Activated naive CD8-positive, alpha-beta T cell treated with anti-CD3 and anti-CD28 coated beads, Interleukin-2, amount 50 U/mL, for 24 hours (primary cell): ENCODE data around the gene NMT1.

Source experiments
- ATAC-seq: fragments of 150-1000 bp; cut with Tn5 transposase; one replicate; pipeline ENCODE4 v1.10.0; 2021
- DNase-seq: peaks from one replicate; pipeline ENCODE4 v3.0.0; 2021
- H3K27ac Mint-ChIP-seq: one replicate; pipeline ENCODE4 v1.8.0; 2021; ENCODE audit warnings: mild to moderate bottlenecking, mixed read lengths
- H3K27me3 Mint-ChIP-seq: one replicate; pipeline ENCODE4 v1.8.0; 2021; ENCODE audit warnings: mixed read lengths
- H3K36me3 Mint-ChIP-seq: one replicate; pipeline ENCODE4 v1.8.0; 2021; ENCODE audit warnings: low read depth, mixed read lengths
- H3K4me1 Mint-ChIP-seq: one replicate; pipeline ENCODE4 v1.8.0; 2021; ENCODE audit warnings: mixed read lengths
- H3K4me3 Mint-ChIP-seq: one replicate; pipeline ENCODE4 v1.8.0; 2021; ENCODE audit warnings: mild to moderate bottlenecking, moderate library complexity, mixed read lengths
- H3K9me3 Mint-ChIP-seq: one replicate; pipeline ENCODE4 v1.8.0; 2021; ENCODE audit warnings: mixed read lengths

Gene NMT1

GRCh38 chr17:45132320-45132571, 71.1 kb downstream of the NMT1 start, which contains the start of gene PLCD3:
TSS of gene PLCD3 (minus strand) at chr17:45132515. CDS start at chr17:45132410, 105 bp downstream.
- Mint-ChIP-seq H3K4me1 (peaks cover 17% of the 10 kb centered on the region), H3K4me3 (peak within 1 kb of the TSS; percentile 82), H3K27ac (peak within 1 kb of the TSS; percentile 31), H3K36me3 (no peaks in the 10 kb centered on the region), H3K27me3 (peaks cover 8% of the 10 kb centered on the region), H3K9me3 (no peaks in the 10 kb centered on the region)
- DNase-seq: peak; percentile 24
- ATAC-seq: peak; percentile 26

- Mint-ChIP-seq H3K9me3 (no peaks in the 10 kb centered on the region), H3K4me3 (peak overlapping the region; percentile 82), H3K36me3 (no peaks in the 10 kb centered on the region), H3K27ac (peak overlapping the region; percentile 31), H3K27me3 (peaks cover 8% of the 10 kb centered on the region), H3K4me1 (peaks cover 17% of the 10 kb centered on the region)
- peak; percentile 74 for DNase-seq
- ATAC-seq: peak; percentile 5
Measured at GRCh38 chr17:45132572-45133463, 71.7 kb downstream of the NMT1 start.

DNA sequence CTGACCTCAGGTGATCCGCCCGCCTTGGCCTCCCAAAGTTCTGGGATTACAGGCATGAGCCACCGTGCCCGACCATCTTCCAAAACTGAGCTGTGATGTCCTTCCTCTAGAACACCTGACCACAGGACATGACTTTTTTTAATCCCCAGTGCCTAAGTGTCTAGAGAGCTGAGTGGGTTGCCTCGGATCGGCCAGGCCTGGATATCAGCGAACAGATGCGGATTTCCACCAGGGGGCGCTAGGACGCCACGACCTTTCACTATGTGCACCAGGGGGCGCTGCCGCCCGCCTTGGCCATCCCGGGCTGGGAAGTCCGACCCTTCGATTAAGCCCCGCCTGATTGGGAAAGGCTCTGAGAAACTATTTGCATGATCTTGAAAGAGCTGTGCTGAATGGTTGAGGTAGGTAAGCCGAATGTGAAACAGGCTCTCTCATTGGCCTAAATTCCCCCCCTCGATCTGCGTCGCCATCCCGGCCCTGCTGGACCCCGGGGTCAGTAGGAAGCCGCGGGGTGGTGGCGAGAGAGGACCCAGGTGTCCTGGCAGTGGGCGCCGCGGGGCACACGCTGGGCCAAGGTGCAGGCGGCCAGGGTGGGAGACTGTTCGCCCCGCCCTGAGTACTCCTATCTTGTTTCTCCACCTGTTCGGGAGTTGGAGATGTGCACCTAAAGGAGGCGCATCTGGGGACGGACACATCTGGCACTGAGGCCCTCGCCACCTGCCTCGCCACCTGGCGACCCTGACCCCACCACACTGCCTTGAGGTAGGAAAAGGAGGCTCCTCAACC, 74.3 kb downstream of the NMT1 start, which contains the start of gene ACBD4:
TSS of gene ACBD4 (plus strand) at position 496 of the 786 bp plus-strand sequence. CDS start 458 bp downstream, outside the sequence.
- Mint-ChIP-seq H3K27me3 (peaks cover 8% of the 10 kb centered on the region), H3K27ac (peak within 1 kb of the TSS; percentile 60), H3K9me3 (no peaks in the 10 kb centered on the region), H3K4me1 (peaks cover 17% of the 10 kb centered on the region), H3K4me3 (peak within 1 kb of the TSS; percentile 82), H3K36me3 (no peaks in the 10 kb centered on the region)
- ATAC-seq: peak; percentile 90
- peak; percentile 97 for DNase-seq

DNA sequence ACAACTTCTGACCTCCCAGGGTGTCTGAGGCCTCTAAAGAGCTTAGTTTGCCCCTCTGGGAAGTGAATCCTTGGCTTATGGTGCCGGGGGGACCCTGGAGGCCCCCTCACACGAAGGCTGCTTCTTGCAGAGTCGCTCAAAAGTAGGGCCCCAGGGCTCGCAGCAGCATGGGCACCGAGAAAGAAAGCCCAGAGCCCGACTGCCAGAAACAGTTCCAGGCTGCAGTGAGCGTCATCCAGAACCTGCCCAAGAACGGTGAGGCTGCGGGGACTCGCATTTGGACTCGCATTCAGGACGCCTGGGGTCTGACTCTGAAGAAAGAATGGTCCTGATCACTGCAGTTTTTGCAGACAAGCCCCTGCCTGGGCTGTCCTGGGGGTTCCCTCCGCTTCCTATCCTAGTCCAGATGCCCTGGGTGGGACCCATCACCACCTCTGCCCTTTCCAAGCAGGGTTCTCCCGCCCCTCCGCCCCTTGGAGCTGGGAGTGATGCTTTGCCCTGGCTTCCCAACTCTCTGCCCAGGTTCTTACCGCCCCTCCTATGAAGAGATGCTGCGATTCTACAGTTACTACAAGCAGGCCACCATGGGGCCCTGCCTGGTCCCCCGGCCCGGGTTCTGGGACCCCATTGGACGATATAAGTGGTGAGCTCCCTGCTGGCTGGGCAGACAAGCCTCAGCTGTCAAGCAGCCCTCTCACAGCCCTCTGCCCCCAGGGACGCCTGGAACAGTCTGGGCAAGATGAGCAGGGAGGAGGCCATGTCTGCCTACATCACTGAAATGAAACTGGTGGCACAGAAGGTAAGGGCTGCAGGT, 75.1 kb downstream of the NMT1 start:
- Mint-ChIP-seq H3K4me1 (peaks cover 17% of the 10 kb centered on the region), H3K27me3 (peaks cover 4% of the 10 kb centered on the region), H3K36me3 (no peaks in the 10 kb centered on the region), H3K4me3 (peak overlapping the region; percentile 82), H3K27ac (peak overlapping the region; percentile 60), H3K9me3 (no peaks in the 10 kb centered on the region)
- ATAC-seq (no peak), DNase-seq (no peak)

- Mint-ChIP-seq H3K27me3 (no peaks in the 10 kb centered on the region), H3K9me3 (no peaks in the 10 kb centered on the region), H3K36me3 (no peaks in the 10 kb centered on the region), H3K4me1 (peaks cover 17% of the 10 kb centered on the region), H3K4me3 (peak overlapping the region; percentile 82), H3K27ac (no peak overlapping the region)
- DNase-seq: no peak
- no peak for ATAC-seq
Measured at GRCh38 chr17:45136846-45137560, 75.9 kb downstream of the NMT1 start.

DNA sequence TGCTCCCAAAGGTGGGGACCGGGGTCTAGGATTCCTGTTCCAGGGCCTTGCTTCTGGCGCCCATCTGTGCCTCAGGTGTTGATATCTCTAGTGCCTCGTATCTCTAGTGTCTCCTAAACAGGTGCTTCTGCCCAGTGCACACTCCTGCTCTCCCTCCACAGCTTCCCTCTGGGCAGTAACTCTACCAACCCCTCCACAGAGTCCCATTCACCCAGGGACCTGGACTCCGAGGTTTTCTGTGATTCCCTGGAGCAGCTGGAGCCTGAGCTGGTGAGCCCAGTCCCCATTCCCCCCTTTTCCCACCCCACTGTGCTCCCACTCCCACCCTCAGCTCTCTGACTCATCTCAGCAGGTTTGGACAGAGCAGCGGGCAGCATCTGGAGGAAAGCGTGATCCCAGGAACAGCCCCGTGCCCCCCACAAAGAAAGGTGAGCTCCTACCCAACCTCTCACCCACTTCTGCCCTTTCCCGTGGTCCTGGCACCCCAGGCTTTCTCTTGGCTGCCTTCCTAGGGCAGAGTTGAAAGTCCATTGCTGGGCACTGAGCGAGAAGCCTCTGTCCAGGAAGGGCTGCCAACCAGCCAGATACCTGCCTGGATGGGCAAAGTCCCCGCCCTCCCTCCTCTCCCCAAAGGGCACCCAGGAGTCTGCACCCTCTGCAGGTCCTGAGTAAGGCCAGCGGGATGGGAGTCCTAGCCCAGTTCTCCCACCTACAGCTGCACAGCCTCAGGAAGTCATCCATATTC, 76.6 kb downstream of the NMT1 start:
- DNase-seq (no peak), ATAC-seq (no peak)
- no peaks in the 10 kb centered on the region for H3K27me3 Mint-ChIP-seq
- no peak overlapping the region for H3K4me3 Mint-ChIP-seq
- H3K36me3 Mint-ChIP-seq: no peaks in the 10 kb centered on the region
- H3K4me1 Mint-ChIP-seq: peaks cover 17% of the 10 kb centered on the region
- H3K9me3 Mint-ChIP-seq: no peaks in the 10 kb centered on the region
- H3K27ac Mint-ChIP-seq: no peak overlapping the region

GRCh38 chr17:45138911-45139532, 77.9 kb downstream of the NMT1 start:
- H3K27ac Mint-ChIP-seq: no peak overlapping the region
- ATAC-seq (no peak), DNase-seq (no peak)
- H3K4me3 Mint-ChIP-seq: no peak overlapping the region
- no peaks in the 10 kb centered on the region for H3K9me3 Mint-ChIP-seq
- no peaks in the 10 kb centered on the region for H3K27me3 Mint-ChIP-seq
- no peaks in the 10 kb centered on the region for H3K36me3 Mint-ChIP-seq
- peaks cover 20% of the 10 kb centered on the region for H3K4me1 Mint-ChIP-seq

DNA sequence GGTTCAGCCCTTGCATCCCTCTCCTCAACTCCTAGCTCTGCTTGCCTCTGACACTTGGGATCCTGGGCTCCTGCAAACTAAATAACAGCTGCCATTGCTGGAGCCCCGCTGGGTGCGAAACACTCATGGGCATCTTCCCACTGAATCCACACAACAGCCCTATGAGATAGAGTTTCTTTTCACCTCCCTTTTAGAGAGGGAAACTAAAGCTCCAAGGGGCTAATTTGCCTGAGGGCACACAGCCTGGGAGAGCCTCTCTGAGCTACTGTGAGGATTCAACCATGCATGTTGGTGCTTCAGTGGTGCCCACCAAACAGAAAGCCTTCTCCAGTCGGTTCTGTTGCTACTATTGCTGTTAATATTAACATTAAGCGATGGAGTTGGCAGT, 78.4 kb downstream of the NMT1 start:
- H3K9me3 Mint-ChIP-seq: no peaks in the 10 kb centered on the region
- H3K36me3 Mint-ChIP-seq: no peaks in the 10 kb centered on the region
- no peak for DNase-seq
- H3K27me3 Mint-ChIP-seq: no peaks in the 10 kb centered on the region
- no peak for ATAC-seq
- no peak overlapping the region for H3K27ac Mint-ChIP-seq
- H3K4me1 Mint-ChIP-seq: peaks cover 21% of the 10 kb centered on the region
- no peak overlapping the region for H3K4me3 Mint-ChIP-seq

DNA sequence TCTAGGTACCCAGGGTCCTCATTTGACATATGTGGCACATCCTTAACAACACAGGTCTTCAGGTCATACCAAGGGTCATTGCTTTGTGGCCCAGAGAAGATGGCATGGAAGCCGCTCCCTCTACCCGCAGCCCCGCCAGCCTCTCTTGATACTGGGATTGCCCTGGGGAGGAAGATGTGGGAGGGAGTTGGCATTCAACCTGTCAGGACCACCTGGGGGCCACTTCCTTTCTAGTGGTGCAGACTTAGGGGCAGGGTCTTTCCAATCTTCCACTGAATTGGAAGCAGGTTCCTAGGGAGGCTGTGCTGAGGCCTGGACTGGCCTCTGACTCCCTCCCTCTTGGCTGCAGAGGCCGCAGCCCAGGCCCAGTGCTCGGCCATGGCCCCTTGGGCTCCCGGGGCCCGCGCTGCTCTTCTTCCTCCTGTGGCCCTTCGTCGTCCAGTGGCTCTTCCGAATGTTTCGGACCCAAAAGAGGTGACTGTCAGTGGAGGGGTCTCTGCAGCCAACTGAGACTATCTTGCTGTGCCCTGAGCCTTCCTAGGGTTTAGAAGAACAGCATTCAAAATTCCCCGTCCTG, 82.1 kb downstream of the NMT1 start:
- peaks cover 35% of the 10 kb centered on the region for H3K4me1 Mint-ChIP-seq

DNA sequence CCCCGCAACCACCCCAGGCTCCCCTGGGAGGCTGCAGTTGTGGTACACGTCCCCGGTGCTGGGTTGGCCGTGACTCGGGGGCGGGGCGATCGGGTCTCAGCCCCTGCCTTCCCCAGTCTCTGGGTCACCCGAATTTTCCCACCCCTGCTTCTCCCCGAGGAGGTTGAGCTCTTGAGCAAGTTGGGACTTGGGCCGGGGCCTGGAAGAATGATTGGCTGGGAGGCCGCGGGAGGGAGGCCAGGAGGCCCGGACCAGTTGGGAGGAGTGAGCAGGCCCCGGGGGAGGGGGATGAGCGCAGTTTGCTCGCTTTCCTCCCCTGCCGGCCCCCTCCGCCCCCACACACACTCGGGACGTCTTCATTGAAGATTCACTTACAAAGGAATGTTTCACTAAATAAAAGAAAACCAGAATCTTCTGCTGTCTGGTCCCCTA, 82.7 kb downstream of the NMT1 start:
- H3K27me3 Mint-ChIP-seq: peaks cover 4% of the 10 kb centered on the region
- H3K36me3 Mint-ChIP-seq: peaks cover 7% of the 10 kb centered on the region
- H3K27ac Mint-ChIP-seq: peak overlapping the region; percentile 31
- DNase-seq (peak; percentile 54), ATAC-seq (no peak)
- H3K9me3 Mint-ChIP-seq: no peaks in the 10 kb centered on the region
- peaks cover 38% of the 10 kb centered on the region for H3K4me1 Mint-ChIP-seq
- H3K4me3 Mint-ChIP-seq: peak overlapping the region; percentile 57

More for the DNA sequence above, 82.1 kb downstream of the NMT1 start:
- DNase-seq: no peak
- H3K4me3 Mint-ChIP-seq: no peak overlapping the region
- no peak for ATAC-seq
- H3K36me3 Mint-ChIP-seq: peaks cover 4% of the 10 kb centered on the region
- H3K27me3 Mint-ChIP-seq: peaks cover under 1% of the 10 kb centered on the region
- peak overlapping the region; percentile 31 for H3K27ac Mint-ChIP-seq
- H3K9me3 Mint-ChIP-seq: no peaks in the 10 kb centered on the region

- Mint-ChIP-seq H3K27ac (peak overlapping the region; percentile 31), H3K27me3 (peaks cover 4% of the 10 kb centered on the region), H3K9me3 (no peaks in the 10 kb centered on the region), H3K4me3 (peak overlapping the region; percentile 57), H3K36me3 (peaks cover 11% of the 10 kb centered on the region), H3K4me1 (peaks cover 40% of the 10 kb centered on the region)
- DNase-seq: peak; percentile 45
- no peak for ATAC-seq
Measured at GRCh38 chr17:45144199-45145034, 83.3 kb downstream of the NMT1 start.

DNA sequence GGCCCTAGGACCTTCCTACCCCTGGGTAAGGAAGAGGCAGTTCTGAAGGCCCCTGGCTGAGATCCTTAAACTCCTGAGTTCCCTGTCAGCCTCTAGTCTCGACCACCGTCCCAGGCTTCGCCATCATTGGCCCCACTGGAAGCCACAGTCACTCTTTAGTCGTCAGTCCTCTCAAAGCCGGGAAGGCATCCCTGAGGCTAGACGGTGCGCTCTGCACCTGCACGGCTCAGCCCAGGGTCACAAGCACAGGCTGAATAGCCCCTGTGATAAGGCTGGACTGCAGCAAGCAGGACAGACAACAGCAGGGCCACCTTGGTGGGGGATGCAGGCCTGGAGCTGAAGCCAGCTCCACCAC, 83.9 kb downstream of the NMT1 start:
- DNase-seq: no peak
- peak overlapping the region; percentile 49 for H3K4me3 Mint-ChIP-seq
- H3K36me3 Mint-ChIP-seq: peaks cover 16% of the 10 kb centered on the region
- no peaks in the 10 kb centered on the region for H3K9me3 Mint-ChIP-seq
- peaks cover 41% of the 10 kb centered on the region for H3K4me1 Mint-ChIP-seq
- no peak overlapping the region for H3K27ac Mint-ChIP-seq
- peaks cover 4% of the 10 kb centered on the region for H3K27me3 Mint-ChIP-seq
- no peak for ATAC-seq
